GM18507 (cell line): ENCODE measurements around the gene BRAT1.
"Not testable (repeated sequence)": the region's sequence is repeated elsewhere in the genome, so short reads cannot be mapped to it uniquely, and the experiment has no call there.

Experiments used
- DNase-seq: peaks from one replicate; pipeline ENCODE4 v3.0.0; 2011; ENCODE audit warnings: low read depth; ENCODE audit not compliant: insufficient read length; ENCODE audit errors: extremely low spot score
- FAIRE-seq: peaks from 2 replicates; lab custom pipeline; 2011; peaks lifted over from hg19 to GRCh38; lab: Jason Lieb, UNC

Gene BRAT1

GRCh38 chr7:2566890-2567678, 11.8 kb upstream of the BRAT1 start:
- DNase-seq, result no peak
- FAIRE-seq, result peak; percentile 77

- FAIRE-seq, result no peak
- no peak for DNase-seq
These were observed 11.1 kb upstream of the BRAT1 start for GRCh38 chr7:2566348-2566889.

GRCh38 chr7:2564970-2565540, 9.7 kb upstream of the BRAT1 start:
- DNase-seq (no peak), FAIRE-seq (no peak)

GRCh38 chr7:2563955-2564354, 8.6 kb upstream of the BRAT1 start:
- not testable (repeated sequence) for DNase-seq, FAIRE-seq

- FAIRE-seq (no peak), DNase-seq (no peak)
These were observed 4.1 kb upstream of the BRAT1 start for GRCh38 chr7:2559283-2559950.

GRCh38 chr7:2558629-2559282, 3.4 kb upstream of the BRAT1 start, which contains the start of gene IQCE:
IQCE (plus strand) TSS chr7:2558979; CDS start chr7:2559182, 203 bp downstream.
- DNase-seq, result peak; percentile 77
- peak; percentile 68 for FAIRE-seq

- no peak for FAIRE-seq
- no peak for DNase-seq
These were observed 638 bp downstream of the BRAT1 start for GRCh38 chr7:2554661-2555111.

GRCh38 chr7:2553831-2554581, 1.3 kb downstream of the BRAT1 start:
- DNase-seq (no peak), FAIRE-seq (no peak)

GRCh38 chr7:2553108-2553507, 2.2 kb downstream of the BRAT1 start:
- DNase-seq, result no peak
- no peak for FAIRE-seq

GRCh38 chr7:2551418-2551817, 3.9 kb downstream of the BRAT1 start:
- FAIRE-seq (no peak), DNase-seq (no peak)

GRCh38 chr7:2546776-2547586, 8.3 kb downstream of the BRAT1 start:
- DNase-seq, result no peak
- no peak for FAIRE-seq

- no peak for FAIRE-seq
- DNase-seq, result no peak
These were observed 9.4 kb downstream of the BRAT1 start for GRCh38 chr7:2545746-2546425.

- DNase-seq (no peak), FAIRE-seq (no peak)
These were observed 10.7 kb downstream of the BRAT1 start for GRCh38 chr7:2544541-2545188.

GRCh38 chr7:2542916-2543871, 12.1 kb downstream of the BRAT1 start:
- DNase-seq (no peak), FAIRE-seq (no peak)

- DNase-seq (no peak), FAIRE-seq (no peak)
These were observed 13.1 kb downstream of the BRAT1 start for GRCh38 chr7:2542011-2542915.
